GM21381 (cell line): ENCODE results near the gene CDH23.

Experiments used
- ATAC-seq: cut with Tn5 transposase; IDR thresholded peaks from one replicate; pipeline ENCODE4 v1.9.1; 2021; ENCODE audit warnings: mild to moderate bottlenecking, moderate library complexity; ENCODE audit not compliant: unreplicated experiment

Gene CDH23

DNA sequence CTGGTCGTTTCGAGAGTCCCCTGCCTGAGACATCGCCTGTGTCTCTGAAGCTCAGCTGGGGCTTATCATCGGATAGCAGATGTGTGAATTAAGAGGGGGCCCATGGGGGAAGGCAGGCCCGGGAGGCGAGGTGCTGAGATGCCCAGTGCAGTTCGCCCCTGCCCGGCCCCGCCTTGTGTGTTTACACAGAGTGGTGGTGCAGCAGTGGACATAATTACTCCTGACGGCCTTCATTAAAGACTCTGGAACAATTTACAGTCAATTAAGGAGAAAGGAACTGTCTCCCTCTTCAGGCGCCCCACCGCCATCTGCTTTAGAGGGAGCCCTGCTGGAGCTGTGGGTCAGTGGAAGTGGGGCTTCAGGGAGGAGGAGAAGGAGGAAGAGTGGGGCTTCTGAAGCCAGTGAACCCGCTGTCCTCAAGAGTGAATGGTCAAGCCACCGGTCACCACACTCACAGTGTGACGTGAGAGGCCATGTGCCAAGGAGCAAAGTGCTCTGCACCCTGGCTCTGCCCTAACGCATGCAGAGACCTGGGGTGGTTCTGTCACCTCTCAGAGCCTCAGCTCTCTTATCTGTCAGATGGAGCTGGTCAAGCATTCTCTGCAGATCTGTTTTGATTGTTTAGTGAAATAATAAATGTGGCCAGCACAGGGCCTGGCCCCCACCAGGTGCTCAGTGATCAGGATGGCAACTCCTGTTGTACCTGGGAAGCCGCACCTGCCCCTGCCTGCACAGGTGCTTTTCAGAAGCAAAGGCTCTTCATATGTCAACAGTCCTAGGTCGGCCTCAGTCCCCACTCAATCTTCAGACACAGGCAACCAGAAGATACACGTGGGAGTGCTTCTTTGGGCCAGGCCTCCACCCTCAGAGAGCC lies 65.6 kb downstream of the CDH23 start:
- ATAC-seq: no peak

DNA sequence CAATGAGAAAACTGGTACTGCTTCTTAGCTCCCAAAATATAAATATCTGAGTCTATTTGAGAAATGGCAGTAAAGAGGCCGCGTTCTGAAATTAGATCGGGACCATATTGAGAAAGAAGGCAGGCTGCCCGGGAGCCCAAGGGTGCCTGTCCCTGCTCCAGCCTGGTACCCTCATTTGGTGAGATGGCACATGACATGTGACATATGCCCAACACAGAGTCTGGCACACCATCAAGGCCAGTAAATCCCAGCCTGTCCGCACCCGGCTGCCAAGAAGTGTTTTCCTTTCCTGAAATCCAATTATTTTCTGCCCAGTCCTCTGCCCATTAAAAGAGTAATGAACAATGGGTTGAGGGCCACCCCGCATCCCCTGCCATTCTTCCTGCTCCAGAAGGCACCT lies 66.4 kb downstream of the CDH23 start:
- no peak for ATAC-seq

GRCh38 chr10:71465551-71466252 lies 69.0 kb downstream of the CDH23 start:
- ATAC-seq: no peak

GRCh38 chr10:71466330-71466729 lies 69.6 kb downstream of the CDH23 start:
- no peak for ATAC-seq

GRCh38 chr10:71467161-71467560 lies 70.4 kb downstream of the CDH23 start:
- ATAC-seq: no peak

DNA sequence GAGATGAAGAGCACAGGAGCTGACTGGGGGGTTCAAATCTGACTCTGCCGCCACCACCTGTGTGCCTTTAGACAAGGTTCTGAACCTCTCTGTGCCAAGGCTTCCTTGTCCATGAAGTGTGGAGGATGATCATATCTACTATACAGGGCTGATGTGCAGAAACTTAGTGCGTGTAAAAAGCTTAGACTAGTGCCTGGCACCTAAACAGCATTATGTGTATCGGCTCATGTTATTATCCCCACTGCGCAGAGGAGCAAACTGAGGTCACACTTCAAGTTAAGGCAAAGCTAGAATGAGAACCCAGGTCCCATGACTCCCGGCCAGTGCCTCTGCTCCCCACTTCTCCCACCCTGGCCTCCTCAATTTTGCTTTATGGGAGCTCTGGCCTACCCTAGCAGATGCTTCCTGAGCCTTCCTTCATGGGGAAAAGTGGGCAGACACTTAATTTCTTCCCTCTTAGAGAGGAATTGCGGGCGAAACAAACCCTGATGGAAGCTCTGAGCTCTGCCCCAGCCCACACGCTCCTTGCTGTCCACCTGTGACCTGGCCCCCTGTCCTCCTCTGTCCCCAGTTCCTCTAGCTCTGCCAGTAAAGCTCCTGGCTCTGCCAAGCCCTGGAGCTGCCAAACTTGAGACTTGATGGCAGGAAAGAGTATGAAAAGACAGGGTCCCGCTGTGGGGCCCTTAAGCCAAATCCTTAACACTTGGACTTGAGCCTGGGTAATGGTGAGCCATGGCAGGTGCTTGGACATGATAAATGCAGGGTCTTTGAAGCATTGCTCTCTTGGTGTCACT lies 71.0 kb downstream of the CDH23 start:
- no peak for ATAC-seq

- no peak for ATAC-seq
Observed at GRCh38 chr10:71468363-71469094, 71.8 kb downstream of the CDH23 start.

- ATAC-seq: no peak
Observed at GRCh38 chr10:71471006-71471405, 74.3 kb downstream of the CDH23 start.

DNA sequence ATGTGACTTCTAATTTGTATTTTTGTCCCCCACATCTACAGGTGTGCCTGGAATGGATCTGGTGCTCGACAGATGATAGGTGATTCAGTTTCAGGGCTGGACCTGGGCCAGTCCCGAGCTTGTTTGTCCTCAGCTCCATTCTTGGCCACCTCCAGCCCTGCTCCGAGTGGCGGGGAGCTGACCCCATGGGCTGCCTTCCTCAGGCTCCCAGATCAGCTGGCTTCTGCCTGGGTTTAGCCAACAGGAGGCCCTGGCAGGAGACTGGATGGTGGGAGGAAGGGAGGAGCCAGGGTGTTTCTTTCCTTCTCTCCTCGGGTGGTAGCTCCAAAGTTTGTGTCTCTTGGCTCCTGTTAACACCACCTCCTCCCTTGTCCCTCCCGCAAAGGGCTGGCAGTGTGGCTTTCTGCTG lies 75.2 kb downstream of the CDH23 start:
- ATAC-seq: no peak

GRCh38 chr10:71472466-71472865 lies 75.7 kb downstream of the CDH23 start:
- no peak for ATAC-seq

DNA sequence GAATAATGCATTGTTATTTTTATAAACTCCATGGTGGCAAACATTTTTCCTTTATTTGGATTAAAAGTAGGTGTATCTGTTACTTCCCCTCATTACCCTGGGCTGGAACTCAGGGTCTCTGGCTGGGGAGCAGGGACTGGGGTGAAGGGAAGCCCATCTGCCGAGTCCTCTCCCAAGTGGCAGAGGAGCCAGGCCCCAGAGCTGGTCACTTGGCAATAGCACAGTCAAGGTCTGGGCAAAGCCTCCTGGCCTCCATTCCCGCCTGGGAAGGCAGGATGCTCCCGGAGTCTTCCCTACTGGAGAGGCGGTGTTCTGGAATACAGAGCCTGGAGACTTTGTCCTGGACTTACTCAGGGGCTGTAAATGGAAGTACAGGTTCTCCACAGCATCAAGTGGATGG lies 76.2 kb downstream of the CDH23 start:
- ATAC-seq: no peak

- no peak for ATAC-seq
Observed at GRCh38 chr10:71473671-71474599, 77.2 kb downstream of the CDH23 start.

GRCh38 chr10:71474702-71475242 lies 78.1 kb downstream of the CDH23 start:
- ATAC-seq: no peak

DNA sequence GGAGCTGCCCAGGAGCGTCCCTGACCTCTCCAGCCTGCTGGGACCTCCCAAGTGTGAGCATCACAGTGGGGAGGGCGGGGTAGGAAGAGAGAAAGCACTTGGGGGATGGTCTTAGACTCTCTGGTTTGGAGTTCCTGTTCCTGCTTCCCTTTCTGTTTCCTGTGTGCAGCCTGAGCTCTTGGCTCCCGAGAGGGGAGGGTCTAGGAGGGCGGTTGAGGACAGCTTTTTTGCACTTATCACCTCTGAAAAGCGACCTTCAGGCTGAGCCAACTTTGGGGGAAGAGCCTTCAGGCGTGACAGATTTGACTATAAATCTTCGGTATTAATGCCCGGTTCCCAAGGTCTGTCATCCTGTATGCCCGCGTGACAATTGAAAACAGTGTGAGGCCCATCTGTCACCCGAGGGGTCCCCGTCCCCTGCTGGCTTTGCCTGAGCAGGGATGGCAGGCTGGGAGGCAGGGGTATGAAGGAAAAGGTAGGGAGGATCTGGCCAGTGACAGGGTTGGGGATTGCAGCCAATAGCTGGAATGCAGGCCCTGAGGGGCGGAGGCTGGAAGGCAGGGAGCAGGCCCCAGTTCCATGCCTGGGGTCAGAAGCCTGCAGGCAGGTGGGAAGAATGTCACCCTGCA lies 78.6 kb downstream of the CDH23 start:
- no peak for ATAC-seq

DNA sequence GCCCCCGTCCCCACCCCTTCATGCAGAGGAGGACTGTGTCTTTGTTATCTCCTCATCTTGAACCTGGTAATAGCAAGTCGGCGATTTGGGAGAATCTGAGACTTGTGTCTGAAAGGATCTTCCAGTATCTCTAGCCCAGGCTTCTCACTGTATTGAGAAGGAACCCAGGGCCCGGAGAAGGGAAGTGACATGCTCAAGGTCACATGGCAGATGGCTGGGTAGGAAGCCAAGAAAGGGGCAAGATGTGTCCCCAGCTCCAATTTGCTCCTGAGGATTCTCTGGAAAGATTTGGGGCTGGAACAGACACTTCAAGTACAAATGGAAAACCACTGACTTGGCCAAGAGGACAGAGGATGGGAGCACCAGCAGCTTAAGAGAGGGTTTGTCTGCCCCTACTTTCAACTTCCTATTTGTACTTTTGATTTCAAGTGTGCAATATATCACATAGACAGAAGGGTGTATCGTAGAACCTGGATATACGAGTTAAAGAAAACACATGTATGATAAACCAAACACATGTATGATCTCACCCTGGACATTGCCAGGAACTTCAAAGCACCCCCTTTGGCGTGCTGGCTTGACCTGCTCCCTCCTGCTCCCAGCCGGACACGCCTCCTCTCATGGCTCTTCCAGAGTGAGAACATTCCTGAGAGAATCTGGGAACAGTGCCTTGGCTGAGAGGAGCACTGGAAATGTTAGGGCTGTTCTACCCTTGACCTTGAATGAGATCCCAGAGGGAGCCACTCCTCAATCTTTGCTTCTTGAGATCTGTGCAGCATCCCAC lies 79.7 kb downstream of the CDH23 start:
- ATAC-seq: no peak

DNA sequence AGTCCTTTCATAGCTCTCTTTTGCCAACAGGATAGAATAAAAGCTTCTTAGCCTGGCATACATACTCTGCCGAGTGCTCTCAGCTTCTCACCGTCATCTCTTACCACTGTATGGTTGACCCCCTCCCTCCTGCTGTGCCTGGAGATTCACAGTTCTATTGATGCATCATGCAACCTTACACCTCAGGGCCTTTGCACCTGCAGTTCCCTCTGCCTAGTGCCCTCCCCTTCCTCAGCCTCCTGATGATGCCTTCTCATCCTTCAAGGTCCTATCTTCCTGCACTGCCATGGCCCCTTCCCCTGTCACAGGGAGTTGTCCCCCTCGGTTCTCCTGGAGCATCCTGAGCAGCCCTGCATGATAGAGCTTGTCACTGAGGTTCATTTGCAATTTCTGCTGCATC lies 81.5 kb downstream of the CDH23 start:
- ATAC-seq: no peak

DNA sequence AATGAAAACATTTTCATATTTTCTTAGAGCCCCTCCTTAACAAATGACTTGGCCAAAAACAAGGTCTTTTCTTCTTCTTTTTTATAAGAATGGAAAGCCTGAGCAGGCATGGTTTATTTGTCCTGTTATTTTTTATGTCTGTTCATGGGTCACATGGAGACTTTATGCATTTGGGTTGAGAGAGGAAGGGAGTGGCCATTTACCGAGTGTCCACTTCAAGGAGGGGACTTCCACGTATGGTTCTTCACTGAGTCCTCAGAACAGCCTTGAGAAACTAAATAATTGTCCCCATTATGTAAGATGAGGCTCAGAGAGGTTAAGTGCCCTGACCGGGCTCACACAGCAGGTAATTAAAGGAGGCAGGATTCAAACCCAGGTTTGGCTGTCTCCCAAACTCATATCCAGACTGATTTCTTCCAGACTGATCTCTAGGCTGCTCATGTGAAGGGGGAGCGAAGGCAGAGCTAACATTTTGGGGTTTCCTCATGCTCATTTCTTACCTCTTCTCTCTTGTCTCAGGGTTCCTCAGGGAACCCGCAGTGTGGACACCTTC lies 82.2 kb downstream of the CDH23 start:
- ATAC-seq: no peak

DNA sequence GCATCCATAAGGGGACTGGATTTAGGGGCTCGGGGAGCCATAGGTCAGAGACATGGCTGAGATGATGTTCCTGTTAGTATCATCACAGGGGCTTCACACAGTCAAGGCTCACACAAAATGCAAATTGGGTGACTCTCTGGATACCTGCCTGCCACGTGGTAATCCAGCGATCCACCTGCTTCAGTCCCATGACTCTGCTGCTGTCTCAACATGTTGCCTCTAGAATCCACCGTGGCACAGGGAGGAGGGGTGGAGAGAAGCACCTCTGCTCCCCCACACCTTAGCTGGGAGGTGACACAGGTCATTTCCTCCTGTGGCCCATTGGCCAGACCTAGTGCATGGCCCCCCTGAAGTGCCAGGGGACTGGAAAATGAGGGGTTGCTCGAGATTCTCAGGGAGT lies 83.1 kb downstream of the CDH23 start:
- ATAC-seq: no peak
